K562 (cell line): ENCODE results near the gene PDE11A. TPM values are rescaled to one million over a fixed set of nuclear protein-coding genes. Genes with fewer than 3 reads are reported as not detected.

Experiments
- BRD9 ChIP-seq: fragments of 450-650 bp; IDR thresholded peaks from 2 replicates; pipeline ENCODE4 v1.6.1; 2018; ENCODE audit warnings: low read depth; ENCODE audit not compliant: partially characterized antibody
- E2F5 ChIP-seq: sonication (generic); formaldehyde crosslinking; IDR thresholded peaks from 2 replicates; pipeline ENCODE4 v1.8.0; 2022; ENCODE audit warnings: mild to moderate bottlenecking, missing genetic modification reagents
- ERF ChIP-seq: fragments of 450-650 bp; formaldehyde crosslinking; IDR thresholded peaks from 2 replicates; pipeline ENCODE4 v1.4.0; 2020; ENCODE audit warnings: mild to moderate bottlenecking, mixed read lengths
- GABPB1 ChIP-seq: sonication (generic); formaldehyde crosslinking; IDR thresholded peaks from 2 replicates; pipeline ENCODE4 v1.8.0; 2022; ENCODE audit warnings: mild to moderate bottlenecking, missing genetic modification reagents
- HDAC2 ChIP-seq: fragments of 450-650 bp; IDR thresholded peaks from 2 replicates; pipeline ENCODE4 v1.6.1; 2016; ENCODE audit warnings: mild to moderate bottlenecking
- HNRNPL ChIP-seq: fragments of 200-400 bp; formaldehyde crosslinking; IDR thresholded peaks from 2 replicates; pipeline ENCODE4 v1.6.1; 2017; ENCODE audit warnings: low read depth, mild to moderate bottlenecking, low read length
- MCM5 ChIP-seq: fragments of 450-650 bp; IDR thresholded peaks from 2 replicates; pipeline ENCODE4 v1.6.1; 2016; ENCODE audit warnings: low read depth
- MEF2A ChIP-seq: IDR thresholded peaks from 2 replicates; pipeline ENCODE4 v1.6.1; 2011; ENCODE audit warnings: low read depth, mild to moderate bottlenecking, low read length, moderate library complexity; ENCODE audit not compliant: control insufficient read depth
- MTA2 ChIP-seq: fragments of 450-650 bp; IDR thresholded peaks from 2 replicates; pipeline ENCODE4 v1.6.1; 2016; ENCODE audit warnings: low read depth
- MTF1 ChIP-seq: fragments of 250-450 bp; sonication (Bioruptor Pico); IDR thresholded peaks from 2 replicates; pipeline ENCODE4 v1.9.0; 2021; ENCODE audit warnings: moderate library complexity, mild to moderate bottlenecking, inconsistent platforms, borderline replicate concordance
- PBX2 ChIP-seq, 2 experiments: IDR thresholded peaks in 1 of 2; conservative IDR thresholded peaks in 1 of 2; 2 replicates each; pipeline ENCODE4 v1.6.1; 2016; ENCODE audit warnings: low read depth in 2 of 2, mild to moderate bottlenecking in 1 of 2, missing compliant biosample characterization in 1 of 2, missing genetic modification characterization in 1 of 2, moderate library complexity in 1 of 2
- PCBP1 ChIP-seq: fragments of 200-400 bp; formaldehyde crosslinking; IDR thresholded peaks from 2 replicates; pipeline ENCODE4 v1.6.1; 2018; ENCODE audit warnings: mild to moderate bottlenecking, low read depth, low read length; ENCODE audit not compliant: poor library complexity, severe bottlenecking
- PHB ChIP-seq: fragments of 250-450 bp; sonication (Bioruptor Pico); IDR thresholded peaks from 2 replicates; pipeline ENCODE4 v1.5.0; 2021
- POLR2B ChIP-seq: fragments of 450-650 bp; IDR thresholded peaks from 2 replicates; pipeline ENCODE4 v1.6.1; 2018; ENCODE audit warnings: low read depth; ENCODE audit not compliant: partially characterized antibody
- RB1 ChIP-seq: fragments of 450-650 bp; IDR thresholded peaks from 2 replicates; pipeline ENCODE4 v1.6.1; 2017; ENCODE audit warnings: low read depth, mild to moderate bottlenecking
- RBBP5 ChIP-seq: fragments of 200-600 bp; sonication (generic); IDR thresholded peaks from 2 replicates; pipeline ENCODE4 v1.6.1; 2012; ENCODE audit warnings: borderline replicate concordance, mild to moderate bottlenecking, low read length, control low read depth, inconsistent platforms; ENCODE audit not compliant: insufficient read depth, poor library complexity, severe bottlenecking
- RFX7 ChIP-seq: fragments of 250-450 bp; sonication (Bioruptor Pico); IDR thresholded peaks from 2 replicates; pipeline ENCODE4 v1.5.1; 2021; ENCODE audit warnings: mild to moderate bottlenecking
- SIN3B ChIP-seq: fragments of 450-650 bp; IDR thresholded peaks from 2 replicates; pipeline ENCODE4 v1.6.1; 2017; ENCODE audit warnings: low read depth, mild to moderate bottlenecking, moderate library complexity
- XRCC3 ChIP-seq: fragments of 450-650 bp; IDR thresholded peaks from 2 replicates; pipeline ENCODE4 v1.6.1; 2017; ENCODE audit warnings: mild to moderate bottlenecking, moderate library complexity
- ZBTB1 ChIP-seq: sonication (generic); formaldehyde crosslinking; IDR thresholded peaks from 2 replicates; pipeline ENCODE4 v1.8.1; 2023; ENCODE audit warnings: missing genetic modification reagents, low read depth, mild to moderate bottlenecking, borderline replicate concordance
- ZBTB12 ChIP-seq: fragments of 250-450 bp; sonication (Bioruptor Pico); IDR thresholded peaks from 2 replicates; pipeline ENCODE4 v1.4.0; 2020
- ZFP1 ChIP-seq: fragments of 450-650 bp; formaldehyde crosslinking; IDR thresholded peaks from 2 replicates; pipeline ENCODE4 v1.4.0; 2020; ENCODE audit warnings: mild to moderate bottlenecking, mixed read lengths
- ZNF232 ChIP-seq: sonication (generic); formaldehyde crosslinking; IDR thresholded peaks from 2 replicates; pipeline ENCODE4 v1.8.0; 2022; ENCODE audit warnings: mild to moderate bottlenecking, missing genetic modification reagents
- ZNF24 ChIP-seq: fragments of 450-650 bp; IDR thresholded peaks from 2 replicates; pipeline ENCODE4 v1.6.1; 2016
- ZNF354B ChIP-seq: fragments of 250-450 bp; sonication (Bioruptor Pico); IDR thresholded peaks from 2 replicates; pipeline ENCODE4 v1.4.0; 2020
- ZSCAN29 ChIP-seq: fragments of 450-650 bp; IDR thresholded peaks from 2 replicates; pipeline ENCODE4 v1.6.1; 2017
- polyA plus RNA-seq, 8 experiments: library from polyadenylated mRNA; depleted of rRNA in 4 of 8; stranded (reverse) in 5 of 8; unstranded in 3 of 8; fragments of >200 nt; fragmentation: Nextera tagmentation in 2 of 8; fragmentation: Illumina TruSeq in 1 of 8; extraction: Ambion mirVana in 2 of 8; extraction: Trizol in 1 of 8; gene quantifications; 2 replicates each; pipeline versions ENCODE4 v1.2.1 to v1.2.3, GENCODE V29; 2011 to 2014; ENCODE audit warnings: inconsistent platforms in 1 of 8, missing spikeins in 1 of 8
- total RNA-seq, 7 experiments: library from RNA; depleted of rRNA in 6 of 7; stranded (reverse); fragments of >200 nt in 6 of 7; fragmentation: Illumina TruSeq in 2 of 7; extraction: Trizol in 2 of 7; gene quantifications; 2 replicates each; pipeline versions ENCODE4 v1.2.1 to v1.2.3, GENCODE V29; 2011 to 2021; ENCODE audit warnings: low replicate concordance in 1 of 7

PDE11A gene
- total and polyA plus RNA-seq, 9 of the 15 experiments (the other 6 are each of a cell fraction or from before 2014, with no cell fraction given) = 3.2 to 22.1 (median 5.7) TPM

GRCh38 chr2:177679611-177680605 lies 392.7 kb downstream of the PDE11A start (continued):
- TF ChIP-seq ZFP1 = no peak
- TF ChIP-seq MEF2A = no peak
- no peak for TF ChIP-seq ZBTB1 (CRISPR knock-in tag)
- no peak for TF ChIP-seq GABPB1 (CRISPR knock-in tag)
- TF ChIP-seq ZNF354B (CRISPR knock-in tag) = no peak
- no peak for TF ChIP-seq PHB
- TF ChIP-seq MTA2 = peak; percentile 24; the same call in 1 of the 2 replicates
- peak; percentile 71 for TF ChIP-seq RBBP5
- TF ChIP-seq PCBP1 = no peak
- TF ChIP-seq ZNF24 = no peak
- TF ChIP-seq ZNF232 = no peak
- TF ChIP-seq POLR2B = no peak
- 0 out of 2 replicates have a peak, but pooled peaks have one; percentile 32 for TF ChIP-seq ERF (CRISPR knock-in tag)
- no peak for TF ChIP-seq RB1
- no peak for TF ChIP-seq XRCC3
- TF ChIP-seq ZSCAN29 = no peak
- TF ChIP-seq E2F5 (CRISPR knock-in tag) = no peak
- TF ChIP-seq PBX2 (CRISPR knock-in tag; IDR thresholded peaks at IDR 0.05; ENCODE audit: low read depth) = no peak
- peak; percentile 68 for TF ChIP-seq PBX2 (tag; conservative IDR thresholded peaks at IDR 0.05; ENCODE audit: low read depth)
- no peak for TF ChIP-seq MTF1 (CRISPR knock-in tag)
- TF ChIP-seq ZBTB12 (CRISPR knock-in tag) = no peak
- no peak for TF ChIP-seq SIN3B
- no peak for TF ChIP-seq MCM5
- TF ChIP-seq HDAC2 = peak; percentile 66; the same call in 1 of the 2 replicates
- TF ChIP-seq HNRNPL = no peak
- TF ChIP-seq RFX7 (CRISPR knock-in tag) = no peak
- TF ChIP-seq BRD9 = no peak
